ENCODE data around the gene PLIN5. TPM values are rescaled to one million over a fixed set of nuclear protein-coding genes. Genes with fewer than 3 reads are reported as not detected.

PLIN5 gene
- total RNA-seq, 2 donors from 2014 or later: 3.7 to 3.9 TPM

GRCh38 chr19:4524808-4525562, 10.0 kb downstream of the PLIN5 start:
- H3K36me3 Mint-ChIP-seq (ENCODE audit: low read depth): no peaks in the 10 kb centered on the region
- Histone ChIP-seq H3K4me3 (ENCODE audit: low read length) (no peak overlapping the region), H3K9ac (ENCODE audit: extremely low read depth, low read length, poor library complexity, severe bottlenecking) (no peak overlapping the region), H3K36me3 (ENCODE audit: control insufficient read depth, insufficient read depth, low read length) (no peaks in the 10 kb centered on the region), H3K27me3 (ENCODE audit: control insufficient read depth, insufficient read depth, low read length, poor library complexity, severe bottlenecking) (no peaks in the 10 kb centered on the region), H3K27ac (ENCODE audit: low read depth, low read length) (no peak overlapping the region), H3K9me3 (ENCODE audit: control insufficient read depth, low read length) (no peaks in the 10 kb centered on the region), H3K4me1 (ENCODE audit: control insufficient read depth, insufficient read depth, low read length) (no peaks in the 10 kb centered on the region)
- H3K9me3 Mint-ChIP-seq: peaks cover 1% of the 10 kb centered on the region
- TF ChIP-seq CTCF (conservative IDR thresholded peaks at IDR 0.05): peak; percentile 85
- no peaks in the 10 kb centered on the region for H3K4me1 Mint-ChIP-seq
- no peak overlapping the region for H3K4me3 Mint-ChIP-seq
- peak; percentile 92 for DNase-seq
- peaks cover 14% of the 10 kb centered on the region for H3K27me3 Mint-ChIP-seq (ENCODE audit: insufficient read depth)
- H3K27ac Mint-ChIP-seq: no peak overlapping the region
- WGBS, 2 experiments (ENCODE audit: insufficient coverage in 1 of 2, insufficient read length in 1 of 2): 70 to 81% methylated on average over 6 to 22 of the region's 23 CpGs

GRCh38 chr19:4523306-4524110, 11.5 kb downstream of the PLIN5 start:
- Histone ChIP-seq H3K9ac (ENCODE audit: extremely low read depth, low read length, poor library complexity, severe bottlenecking) (no peak overlapping the region), H3K9me3 (ENCODE audit: control insufficient read depth, low read length) (no peaks in the 10 kb centered on the region), H3K36me3 (ENCODE audit: control insufficient read depth, insufficient read depth, low read length) (no peaks in the 10 kb centered on the region), H3K27ac (ENCODE audit: low read depth, low read length) (no peak overlapping the region), H3K27me3 (ENCODE audit: control insufficient read depth, insufficient read depth, low read length, poor library complexity, severe bottlenecking) (no peaks in the 10 kb centered on the region), H3K4me3 (ENCODE audit: low read length) (no peak overlapping the region), H3K4me1 (ENCODE audit: control insufficient read depth, insufficient read depth, low read length) (no peaks in the 10 kb centered on the region)
- DNase-seq: peak; percentile 88
- Mint-ChIP-seq H3K4me1 (no peaks in the 10 kb centered on the region), H3K27me3 (ENCODE audit: insufficient read depth) (peaks cover 20% of the 10 kb centered on the region), H3K27ac (no peak overlapping the region), H3K36me3 (ENCODE audit: low read depth) (no peaks in the 10 kb centered on the region), H3K9me3 (peaks cover 1% of the 10 kb centered on the region), H3K4me3 (no peak overlapping the region)
- WGBS, 2 experiments (ENCODE audit: insufficient coverage in 1 of 2, insufficient read length in 1 of 2): 82 to 83% methylated on average over 47 to 53 of the region's 53 CpGs
- TF ChIP-seq CTCF (conservative IDR thresholded peaks at IDR 0.05): peak; percentile 89

DNA sequence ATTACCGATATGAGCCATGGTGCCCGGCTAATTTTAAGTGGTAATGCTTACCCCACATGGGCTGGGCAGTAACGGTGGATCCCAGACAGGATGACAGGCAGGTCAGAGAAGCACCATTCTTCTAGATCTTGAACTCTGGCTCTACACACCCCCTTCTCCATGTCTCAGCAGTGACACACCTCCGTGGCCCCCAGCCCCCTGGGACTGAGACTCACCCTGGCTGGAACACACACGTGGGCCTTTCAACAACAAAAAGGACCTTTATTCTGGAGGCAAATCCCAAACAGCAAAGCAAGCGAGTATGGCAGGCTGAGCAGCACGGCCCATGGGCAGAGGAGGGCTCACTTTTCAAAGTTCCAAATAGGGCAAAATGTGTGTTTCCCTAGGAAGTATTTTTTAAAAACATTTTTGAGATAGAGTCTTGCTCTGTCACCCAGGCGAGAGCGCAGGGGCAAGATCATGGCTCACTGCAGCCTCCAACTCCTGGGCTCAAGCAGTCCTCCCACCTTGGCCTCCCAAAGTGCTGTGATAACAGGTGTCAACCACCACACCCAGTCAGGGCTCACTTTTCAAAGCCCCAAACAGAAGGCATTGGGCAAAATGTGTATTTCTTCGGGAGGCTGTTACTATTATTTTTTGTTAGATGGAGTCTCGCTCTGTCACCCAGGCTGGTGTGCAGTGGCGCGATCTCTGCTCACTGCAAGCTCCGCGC, 12.6 kb downstream of the PLIN5 start:
- Histone ChIP-seq H3K9me3 (ENCODE audit: control insufficient read depth, low read length) (no peaks in the 10 kb centered on the region), H3K9ac (ENCODE audit: extremely low read depth, low read length, poor library complexity, severe bottlenecking) (no peak overlapping the region), H3K36me3 (ENCODE audit: control insufficient read depth, insufficient read depth, low read length) (no peaks in the 10 kb centered on the region), H3K4me3 (ENCODE audit: low read length) (no peak overlapping the region), H3K27me3 (ENCODE audit: control insufficient read depth, insufficient read depth, low read length, poor library complexity, severe bottlenecking) (no peaks in the 10 kb centered on the region), H3K4me1 (ENCODE audit: control insufficient read depth, insufficient read depth, low read length) (no peaks in the 10 kb centered on the region), H3K27ac (ENCODE audit: low read depth, low read length) (no peak overlapping the region)
- DNase-seq: no peak
- Mint-ChIP-seq H3K36me3 (ENCODE audit: low read depth) (no peaks in the 10 kb centered on the region), H3K27me3 (ENCODE audit: insufficient read depth) (peaks cover 19% of the 10 kb centered on the region), H3K4me3 (no peak overlapping the region), H3K4me1 (no peaks in the 10 kb centered on the region), H3K27ac (no peak overlapping the region), H3K9me3 (peaks cover 1% of the 10 kb centered on the region)
- no peak for TF ChIP-seq CTCF (conservative IDR thresholded peaks at IDR 0.05)
- 90 to 92% methylated on average over 15 of the region's 15 CpGs for WGBS, 2 experiments (ENCODE audit: insufficient coverage in 1 of 2, insufficient read length in 1 of 2)
